ENCODE measurements around the gene PCYOX1L.

DNA sequence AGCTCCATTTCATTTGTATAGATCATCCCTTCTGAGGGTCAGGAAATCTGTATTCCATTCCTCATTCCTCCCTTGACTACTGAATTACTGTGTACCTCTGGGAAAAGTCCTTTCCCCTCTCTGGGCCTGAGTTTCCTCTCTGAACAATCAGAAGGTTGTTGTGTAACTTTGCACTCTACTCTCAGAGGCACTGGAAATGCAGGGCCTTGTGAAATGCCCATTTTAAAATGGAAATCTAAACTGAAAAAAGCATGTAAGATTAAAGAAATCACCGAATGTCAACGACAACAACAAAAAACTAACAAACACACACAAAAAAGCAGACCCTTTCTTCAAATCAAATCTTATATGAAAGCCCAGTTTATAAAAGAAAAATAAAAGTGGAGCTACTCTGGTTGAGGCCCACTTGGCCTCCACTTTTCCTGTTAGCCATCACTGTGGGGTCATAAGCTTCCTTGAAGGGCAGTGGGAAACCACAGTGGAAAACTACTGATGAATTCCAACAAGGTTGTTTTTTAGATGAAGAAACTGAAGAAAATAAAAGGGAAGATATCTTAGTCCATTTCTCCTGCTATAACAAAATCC lies 34.1 kb upstream of the PCYOX1L start:
- TF ChIP-seq TAF1 (IDR thresholded peaks at IDR 0.05; ENCODE audit: borderline replicate concordance, insufficient read depth, low read length): no peak
- TF ChIP-seq, protein P1, sequence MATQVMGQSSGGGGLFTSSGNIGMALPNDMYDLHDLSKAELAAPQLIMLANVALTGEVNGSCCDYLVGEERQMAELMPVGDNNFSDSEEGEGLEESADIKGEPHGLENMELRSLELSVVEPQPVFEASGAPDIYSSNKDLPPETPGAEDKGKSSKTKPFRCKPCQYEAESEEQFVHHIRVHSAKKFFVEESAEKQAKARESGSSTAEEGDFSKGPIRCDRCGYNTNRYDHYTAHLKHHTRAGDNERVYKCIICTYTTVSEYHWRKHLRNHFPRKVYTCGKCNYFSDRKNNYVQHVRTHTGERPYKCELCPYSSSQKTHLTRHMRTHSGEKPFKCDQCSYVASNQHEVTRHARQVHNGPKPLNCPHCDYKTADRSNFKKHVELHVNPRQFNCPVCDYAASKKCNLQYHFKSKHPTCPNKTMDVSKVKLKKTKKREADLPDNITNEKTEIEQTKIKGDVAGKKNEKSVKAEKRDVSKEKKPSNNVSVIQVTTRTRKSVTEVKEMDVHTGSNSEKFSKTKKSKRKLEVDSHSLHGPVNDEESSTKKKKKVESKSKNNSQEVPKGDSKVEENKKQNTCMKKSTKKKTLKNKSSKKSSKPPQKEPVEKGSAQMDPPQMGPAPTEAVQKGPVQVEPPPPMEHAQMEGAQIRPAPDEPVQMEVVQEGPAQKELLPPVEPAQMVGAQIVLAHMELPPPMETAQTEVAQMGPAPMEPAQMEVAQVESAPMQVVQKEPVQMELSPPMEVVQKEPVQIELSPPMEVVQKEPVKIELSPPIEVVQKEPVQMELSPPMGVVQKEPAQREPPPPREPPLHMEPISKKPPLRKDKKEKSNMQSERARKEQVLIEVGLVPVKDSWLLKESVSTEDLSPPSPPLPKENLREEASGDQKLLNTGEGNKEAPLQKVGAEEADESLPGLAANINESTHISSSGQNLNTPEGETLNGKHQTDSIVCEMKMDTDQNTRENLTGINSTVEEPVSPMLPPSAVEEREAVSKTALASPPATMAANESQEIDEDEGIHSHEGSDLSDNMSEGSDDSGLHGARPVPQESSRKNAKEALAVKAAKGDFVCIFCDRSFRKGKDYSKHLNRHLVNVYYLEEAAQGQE (IDR thresholded peaks at IDR 0.05; ENCODE audit: insufficient read depth in 1 of 2, low read depth in 2 of 2, low read length in 2 of 2): no peak

Data from PFSK-1 (cell line).